GM12878 (cell line): ENCODE data around the gene PLA2G5. TPM values are rescaled to one million over a fixed set of nuclear protein-coding genes. Genes with fewer than 3 reads are reported as not detected.

ENCODE experiments used
- ATF3 ChIP-seq: IDR thresholded peaks from 2 replicates; pipeline ENCODE4 v1.6.1; 2011; ENCODE audit warnings: low read depth, mild to moderate bottlenecking, low read length, moderate library complexity, borderline replicate concordance; ENCODE audit errors: extremely low read depth
- BMI1 ChIP-seq: fragments of 450-650 bp; IDR thresholded peaks from 2 replicates; pipeline ENCODE4 v1.6.1; 2016; ENCODE audit warnings: mild to moderate bottlenecking, moderate library complexity, borderline replicate concordance
- CEBPB ChIP-seq, 2 experiments: fragments of 150-350 bp in 1 of 2; IDR thresholded peaks; 2 replicates each; pipeline ENCODE4 v1.6.1; 2012 to 2014; ENCODE audit warnings: low read depth in 2 of 2, low read length in 2 of 2, borderline replicate concordance in 1 of 2, inconsistent platforms in 1 of 2
- CUX1 ChIP-seq: IDR thresholded peaks from 2 replicates; pipeline ENCODE4 v1.6.1; 2012; ENCODE audit warnings: improper control_type of control experiment, low read depth, low read length; ENCODE audit not compliant: insufficient replicate concordance
- ETV6 ChIP-seq, 2 experiments: fragments of 450-650 bp in 1 of 2; IDR thresholded peaks in 1 of 2; conservative IDR thresholded peaks in 1 of 2; 2 replicates each; pipeline ENCODE4 v1.6.1; 2014; ENCODE audit warnings: antibody characterized with exemption in 1 of 2, borderline replicate concordance in 1 of 2, low read depth in 1 of 2, mild to moderate bottlenecking in 1 of 2, moderate library complexity in 1 of 2
- KLF5 ChIP-seq: fragments of 450-650 bp; IDR thresholded peaks from 2 replicates; pipeline ENCODE4 v1.6.1; 2014; ENCODE audit warnings: mild to moderate bottlenecking; ENCODE audit not compliant: partially characterized antibody
- LARP7 ChIP-seq: fragments of 450-650 bp; IDR thresholded peaks from 2 replicates; pipeline ENCODE4 v1.6.1; 2017; ENCODE audit warnings: mild to moderate bottlenecking
- NFYA ChIP-seq: IDR thresholded peaks from 2 replicates; pipeline ENCODE4 v1.6.1; 2011; ENCODE audit warnings: low read depth, mild to moderate bottlenecking, low read length, improper control_type of control experiment, borderline replicate concordance
- POLR2A ChIP-seq: IDR thresholded peaks from 2 replicates; pipeline ENCODE4 v1.6.1; 2011; ENCODE audit warnings: low read depth, mild to moderate bottlenecking, low read length
- RAD51 ChIP-seq: fragments of 450-650 bp; IDR thresholded peaks from 2 replicates; pipeline ENCODE4 v1.6.1; 2016; ENCODE audit warnings: moderate library complexity, mild to moderate bottlenecking, inconsistent platforms
- SMARCA5 ChIP-seq: fragments of 450-650 bp; IDR thresholded peaks from 2 replicates; pipeline ENCODE4 v1.6.1; 2017; ENCODE audit warnings: mild to moderate bottlenecking
- SRF ChIP-seq, 2 experiments: IDR thresholded peaks; 2 replicates each; pipeline ENCODE4 v1.6.1; 2011; ENCODE audit warnings: low read depth in 2 of 2, low read length in 2 of 2, mild to moderate bottlenecking in 1 of 2, moderate library complexity in 1 of 2
- YBX1 ChIP-seq: fragments of 450-650 bp; IDR thresholded peaks from 2 replicates; pipeline ENCODE4 v1.6.1; 2016; ENCODE audit warnings: antibody characterized with exemption
- YY1 ChIP-seq: IDR thresholded peaks from 2 replicates; pipeline ENCODE4 v1.6.1; 2011; ENCODE audit warnings: low read depth, mild to moderate bottlenecking, low read length
- ZBTB4 ChIP-seq: fragments of 450-650 bp; formaldehyde crosslinking; IDR thresholded peaks from 2 replicates; pipeline ENCODE4 v1.4.0; 2022; ENCODE audit warnings: mild to moderate bottlenecking, moderate library complexity
- ZNF274 ChIP-seq: IDR thresholded peaks from one replicate; pipeline ENCODE4 v1.8.0; 2011; ENCODE audit not compliant: insufficient read length, insufficient read depth
- ZNF622 ChIP-seq: fragments of 450-650 bp; IDR thresholded peaks from 2 replicates; pipeline ENCODE4 v1.6.1; 2017; ENCODE audit warnings: mild to moderate bottlenecking, inconsistent platforms
- polyA plus RNA-seq, 11 experiments: library from polyadenylated mRNA; depleted of rRNA in 4 of 11; unstranded in 6 of 11; stranded (reverse) in 5 of 11; fragments of >200 nt; fragmentation: Nextera tagmentation in 4 of 11; fragmentation: Illumina TruSeq in 1 of 11; extraction: Ambion mirVana in 4 of 11; extraction: Trizol in 1 of 11; gene quantifications; 1 replicate in 1 of 11; 2 replicates in 10 of 11; pipeline versions ENCODE4 v1.2.1 to v1.2.3, GENCODE V29; 2011 to 2016; ENCODE audit warnings: inconsistent platforms in 2 of 11, missing spikeins in 2 of 11, low read depth in 1 of 11
- total RNA-seq, 4 experiments: library from RNA; depleted of rRNA in 3 of 4; stranded (reverse); fragments of >200 nt in 3 of 4; fragmentation: Illumina TruSeq in 1 of 4; extraction: Trizol in 1 of 4; gene quantifications; 2 replicates each; pipeline versions ENCODE4 v1.2.1 to v1.2.3, GENCODE V29; 2013 to 2021
- TF ChIP-seq, protein P1 (sequence below): fragments of 450-650 bp; IDR thresholded peaks from 2 replicates; pipeline ENCODE4 v1.6.1; 2018; ENCODE audit warnings: borderline replicate concordance, mild to moderate bottlenecking; ENCODE audit not compliant: partially characterized antibody

Gene PLA2G5
- total and polyA plus RNA-seq, 10 of the 15 experiments (the other 5 are each of a cell fraction or from before 2014, with no cell fraction given), result 0.10 to 0.19 (median 0.17) TPM; not detected in 7

GRCh38 chr1:20126041-20126805, 56.2 kb downstream of the PLA2G5 start (continued):
- TF ChIP-seq BMI1 (0 out of 2 replicates have a peak, but pooled peaks have one; percentile 20), YBX1 (no peak), POLR2A (no peak), ZNF622 (no peak), ZNF274 (no peak), NFYA (no peak), ZBTB4 (CRISPR knock-in tag) (no peak), KLF5 (peak; percentile 61), CEBPB (IDR thresholded peaks at IDR 0.05; ENCODE audit: borderline replicate concordance in 1 of 2, low read depth in 2 of 2, low read length in 2 of 2) (no peak), ETV6 (conservative IDR thresholded peaks at IDR 0.05 in 1 of 2, IDR thresholded peaks at IDR 0.05 in 1 of 2; ENCODE audit: borderline replicate concordance in 1 of 2, low read depth in 1 of 2) (peak in 1 of 2 experiments; percentile 13; a peak in 1 of 4 replicates), YY1 (0 out of 2 replicates have a peak, but pooled peaks have one; percentile 5), ATF3 (no peak), SRF (IDR thresholded peaks at IDR 0.05; ENCODE audit: low read depth in 2 of 2, low read length in 2 of 2) (no peak), LARP7 (no peak), RAD51 (peak; percentile 82), CUX1 (no peak), SMARCA5 (no peak)
- TF ChIP-seq, protein P1, sequence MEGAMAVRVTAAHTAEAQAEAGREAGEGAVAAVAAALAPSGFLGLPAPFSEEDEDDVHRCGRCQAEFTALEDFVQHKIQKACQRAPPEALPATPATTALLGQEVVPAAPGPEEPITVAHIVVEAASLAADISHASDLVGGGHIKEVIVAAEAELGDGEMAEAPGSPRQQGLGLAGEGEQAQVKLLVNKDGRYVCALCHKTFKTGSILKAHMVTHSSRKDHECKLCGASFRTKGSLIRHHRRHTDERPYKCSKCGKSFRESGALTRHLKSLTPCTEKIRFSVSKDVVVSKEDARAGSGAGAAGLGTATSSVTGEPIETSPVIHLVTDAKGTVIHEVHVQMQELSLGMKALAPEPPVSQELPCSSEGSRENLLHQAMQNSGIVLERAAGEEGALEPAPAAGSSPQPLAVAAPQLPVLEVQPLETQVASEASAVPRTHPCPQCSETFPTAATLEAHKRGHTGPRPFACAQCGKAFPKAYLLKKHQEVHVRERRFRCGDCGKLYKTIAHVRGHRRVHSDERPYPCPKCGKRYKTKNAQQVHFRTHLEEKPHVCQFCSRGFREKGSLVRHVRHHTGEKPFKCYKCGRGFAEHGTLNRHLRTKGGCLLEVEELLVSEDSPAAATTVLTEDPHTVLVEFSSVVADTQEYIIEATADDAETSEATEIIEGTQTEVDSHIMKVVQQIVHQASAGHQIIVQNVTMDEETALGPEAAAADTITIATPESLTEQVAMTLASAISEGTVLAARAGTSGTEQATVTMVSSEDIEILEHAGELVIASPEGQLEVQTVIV, result no peak
